Esophagus muscularis mucosa (tissue), 4 donors: ENCODE measurements around the gene TMOD1. TPM values are rescaled to one million over a fixed set of nuclear protein-coding genes. Genes with fewer than 3 reads are reported as not detected.

ENCODE experiments used
- DNase-seq: peaks from one replicate; pipeline ENCODE4 v3.0.0-alpha.2; 2017; ENCODE audit errors: extremely low spot score
- H3K27ac ChIP-seq, 4 donors: fragments of 200-600 bp; sonication (generic); replicated peaks in 1 of 4; 1 replicate in 3 of 4; 2 replicates in 1 of 4; pipeline ENCODE4 v1.5.1; 2016 to 2019; ENCODE audit warnings: mild to moderate bottlenecking in 1 of 4
- H3K27me3 ChIP-seq, 4 donors: fragments of 200-600 bp; sonication (generic); one replicate each; pipeline versions ENCODE4 v1.5.1 to v1.6.0; 2016 to 2019
- H3K36me3 ChIP-seq, 4 donors: fragments of 200-600 bp; sonication (generic); one replicate each; pipeline ENCODE4 v1.5.1; 2016 to 2019
- H3K4me1 ChIP-seq, 4 donors: fragments of 200-600 bp; sonication (generic); one replicate each; pipeline ENCODE4 v1.5.1; 2016 to 2019
- H3K4me3 ChIP-seq, 4 donors: fragments of 200-600 bp; sonication (generic); 1 replicate in 2 of 4; 2 replicates in 2 of 4; pipeline ENCODE4 v1.5.1; 2016 to 2019; ENCODE audit warnings: mild to moderate bottlenecking in 4 of 4, moderate library complexity in 1 of 4
- H3K9me3 ChIP-seq, 4 donors: fragments of 200-600 bp; sonication (generic); 1 replicate in 3 of 4; 2 replicates in 1 of 4; pipeline ENCODE4 v1.5.1; 2016 to 2019
- EP300 ChIP-seq: sonication (generic); formaldehyde crosslinking; IDR thresholded peaks from one replicate; pipeline ENCODE4 v1.6.1; 2017; ENCODE audit warnings: antibody characterized with exemption
- POLR2A ChIP-seq: fragments of 450-650 bp; IDR thresholded peaks from one replicate; pipeline ENCODE4 v1.6.1; 2017; ENCODE audit warnings: antibody characterized with exemption, moderate library complexity, mild to moderate bottlenecking, low read depth
- POLR2AphosphoS5 ChIP-seq, 2 donors: sonication (generic); formaldehyde crosslinking; IDR thresholded peaks; one replicate each; pipeline ENCODE4 v1.6.1; 2017; ENCODE audit warnings: antibody characterized with exemption in 2 of 2
- WGBS: methylation state at CpG from one replicate; pipeline ENCODE4 v1.1.5; 2018; 5-methylcytosine and 5-hydroxymethylcytosine counted together
- intact Hi-C: fragments of 100-400 bp; cut with DNase I; formaldehyde crosslinking; loops from one replicate; pipeline ENCODE4 v1.15.1; 2023
- total RNA-seq, 4 donors: library from RNA; depleted of rRNA; stranded (reverse); fragments of >200 nt; gene quantifications; one replicate each; pipeline versions ENCODE4 v1.1.0 to v1.2.1, GENCODE V29; 2016
- TF ChIP-seq, protein P1 (sequence below), 3 experiments: fragments of 200-600 bp in 2 of 3; fragments of 450-650 bp in 1 of 3; sonication (generic) in 2 of 3; IDR thresholded peaks; one replicate each; pipeline ENCODE4 v1.5.1; 2017 to 2019; ENCODE audit warnings: antibody characterized with exemption in 3 of 3, mild to moderate bottlenecking in 2 of 3, moderate library complexity in 1 of 3

The TMOD1 gene
- total RNA-seq, 4 donors from 2014 or later, result 68.4 to 97.6 (median 71.6) TPM

DNA sequence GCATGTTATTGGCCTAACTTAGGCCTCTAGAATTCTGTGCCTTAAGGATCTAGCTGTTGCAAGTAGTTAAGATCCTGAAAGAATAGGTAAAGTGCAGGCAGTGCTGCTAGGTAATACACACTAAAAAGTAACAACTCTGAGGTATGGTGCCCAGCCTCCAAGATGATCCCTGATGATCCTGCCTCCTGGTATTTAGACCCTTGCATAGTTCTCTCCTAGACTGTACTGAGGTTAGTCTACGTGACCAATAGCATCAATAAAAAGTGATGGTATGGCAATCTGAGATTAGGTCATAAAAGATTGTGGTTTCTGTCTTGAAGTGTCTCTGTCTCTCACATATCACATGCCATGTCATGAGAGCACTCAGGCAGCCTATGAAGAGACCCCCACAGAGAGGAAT is 122.5 kb downstream of the TMOD1 start:
- H3K4me1 ChIP-seq, result peaks cover 9 to 22% (median 20%) of the 10 kb centered on the region in 4 donors
- H3K36me3 ChIP-seq, result peaks cover 0 to 61% (median 31%) of the 10 kb centered on the region in 4 donors
- H3K9me3 ChIP-seq, result no peaks in the 10 kb centered on the region
- DNase-seq, result no peak
- no peak for TF ChIP-seq EP300
- TF ChIP-seq POLR2A, result no peak
- no peak for TF ChIP-seq POLR2AphosphoS5 (IDR thresholded peaks at IDR 0.05)
- TF ChIP-seq, protein P1, sequence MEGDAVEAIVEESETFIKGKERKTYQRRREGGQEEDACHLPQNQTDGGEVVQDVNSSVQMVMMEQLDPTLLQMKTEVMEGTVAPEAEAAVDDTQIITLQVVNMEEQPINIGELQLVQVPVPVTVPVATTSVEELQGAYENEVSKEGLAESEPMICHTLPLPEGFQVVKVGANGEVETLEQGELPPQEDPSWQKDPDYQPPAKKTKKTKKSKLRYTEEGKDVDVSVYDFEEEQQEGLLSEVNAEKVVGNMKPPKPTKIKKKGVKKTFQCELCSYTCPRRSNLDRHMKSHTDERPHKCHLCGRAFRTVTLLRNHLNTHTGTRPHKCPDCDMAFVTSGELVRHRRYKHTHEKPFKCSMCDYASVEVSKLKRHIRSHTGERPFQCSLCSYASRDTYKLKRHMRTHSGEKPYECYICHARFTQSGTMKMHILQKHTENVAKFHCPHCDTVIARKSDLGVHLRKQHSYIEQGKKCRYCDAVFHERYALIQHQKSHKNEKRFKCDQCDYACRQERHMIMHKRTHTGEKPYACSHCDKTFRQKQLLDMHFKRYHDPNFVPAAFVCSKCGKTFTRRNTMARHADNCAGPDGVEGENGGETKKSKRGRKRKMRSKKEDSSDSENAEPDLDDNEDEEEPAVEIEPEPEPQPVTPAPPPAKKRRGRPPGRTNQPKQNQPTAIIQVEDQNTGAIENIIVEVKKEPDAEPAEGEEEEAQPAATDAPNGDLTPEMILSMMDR (IDR thresholded peaks at IDR 0.05), result no peak
- H3K27me3 ChIP-seq, result no peaks in the 10 kb centered on the region
- 100% methylated on average over 1 of the region's 1 CpG for WGBS
- intact Hi-C loops, result no loop called here
- no peak overlapping the region for H3K4me3 ChIP-seq
- no peak overlapping the region for H3K27ac ChIP-seq

DNA sequence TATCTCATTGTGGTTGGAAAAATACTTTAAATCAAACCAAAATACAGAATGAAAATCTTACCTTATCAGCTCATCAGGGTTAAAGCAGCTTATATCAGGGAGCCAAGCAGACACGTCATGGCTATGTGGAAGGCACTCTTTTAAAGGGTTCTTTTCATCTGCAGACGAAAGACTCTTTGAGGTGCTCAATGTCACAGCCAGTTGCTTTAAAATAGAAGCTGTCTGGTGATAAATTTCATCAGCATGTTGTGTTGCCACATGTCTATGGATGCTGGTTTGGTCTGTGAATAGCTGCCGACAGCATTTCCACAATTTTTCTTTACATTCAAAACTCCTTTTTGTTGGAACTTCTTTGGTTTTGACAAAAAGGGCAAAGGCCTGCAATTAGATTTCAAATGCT is 124.2 kb downstream of the TMOD1 start:
- intact Hi-C loops, result no loop called here
- Histone ChIP-seq H3K4me3 (no peak overlapping the region), H3K4me1 (peaks cover 10 to 34% (median 24%) of the 10 kb centered on the region in 4 donors), H3K27me3 (no peaks in the 10 kb centered on the region), H3K27ac (no peak overlapping the region), H3K9me3 (no peaks in the 10 kb centered on the region), H3K36me3 (peaks cover 0 to 51% (median 28%) of the 10 kb centered on the region in 4 donors)
- TF ChIP-seq, protein P1 (IDR thresholded peaks at IDR 0.05), result no peak
- TF ChIP-seq POLR2AphosphoS5 (IDR thresholded peaks at IDR 0.05), result no peak
- no peak for TF ChIP-seq POLR2A
- no peak for TF ChIP-seq EP300
- no peak for DNase-seq
- 63% methylated on average over 3 of the region's 3 CpGs for WGBS

- TF ChIP-seq POLR2A (no peak), EP300 (no peak), POLR2AphosphoS5 (IDR thresholded peaks at IDR 0.05) (no peak)
- TF ChIP-seq, protein P1 (IDR thresholded peaks at IDR 0.05), result no peak
- Histone ChIP-seq H3K9me3 (no peaks in the 10 kb centered on the region), H3K36me3 (peaks cover 0 to 32% (median 14%) of the 10 kb centered on the region in 4 donors), H3K27ac (peak overlapping the region in 3 of 4 donors; percentile 2 to 53 (median 38)), H3K27me3 (no peaks in the 10 kb centered on the region), H3K4me3 (peak overlapping the region in 2 of 4 donors; percentile 14 to 15), H3K4me1 (peaks cover 20 to 49% (median 39%) of the 10 kb centered on the region in 4 donors)
- no peak for DNase-seq
- whole genome bisulfite sequencing, result 51% methylated on average over 5 of the region's 5 CpGs
- intact Hi-C loops, result no loop called here
Measured at GRCh38 chr9:97627624-97628023, 126.2 kb downstream of the TMOD1 start.

GRCh38 chr9:97628668-97629067 is 127.2 kb downstream of the TMOD1 start:
- no peak for DNase-seq
- Histone ChIP-seq H3K9me3 (no peaks in the 10 kb centered on the region), H3K27ac (no peak overlapping the region), H3K27me3 (no peaks in the 10 kb centered on the region), H3K4me1 (peaks cover 20 to 49% (median 39%) of the 10 kb centered on the region in 4 donors), H3K4me3 (no peak overlapping the region), H3K36me3 (peaks cover 0 to 22% (median 13%) of the 10 kb centered on the region in 4 donors)
- no peak for TF ChIP-seq POLR2A
- TF ChIP-seq, protein P1 (IDR thresholded peaks at IDR 0.05), result no peak
- TF ChIP-seq POLR2AphosphoS5 (IDR thresholded peaks at IDR 0.05), result no peak
- TF ChIP-seq EP300, result no peak
- WGBS, result 86% methylated on average over 3 of the region's 3 CpGs
- intact Hi-C loops, result no loop called here

DNA sequence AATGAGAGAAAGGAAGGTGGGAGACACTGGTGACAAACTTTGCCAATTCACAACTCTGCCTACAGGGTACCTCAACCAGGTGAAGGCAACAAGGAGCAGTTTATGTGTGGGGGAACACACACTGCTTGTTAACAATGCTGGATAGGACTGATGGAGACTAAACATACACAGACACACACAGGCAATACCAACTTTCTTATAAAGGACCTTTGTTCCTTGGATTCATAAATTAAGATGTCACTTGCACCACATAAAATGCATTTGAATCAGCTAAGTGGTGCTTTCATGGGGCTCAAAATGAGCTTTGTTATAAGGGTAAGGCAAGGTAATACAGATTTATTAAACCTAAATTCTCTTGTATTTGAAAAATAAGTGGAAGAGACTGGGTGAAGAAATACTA is 127.7 kb downstream of the TMOD1 start:
- no peak for DNase-seq
- no peak overlapping the region for H3K4me3 ChIP-seq
- H3K4me1 ChIP-seq, result peaks cover 20 to 50% (median 40%) of the 10 kb centered on the region in 4 donors
- peaks cover 0 to 17% (median 10%) of the 10 kb centered on the region in 4 donors for H3K36me3 ChIP-seq
- TF ChIP-seq EP300 (no peak), POLR2AphosphoS5 (IDR thresholded peaks at IDR 0.05) (no peak), POLR2A (no peak)
- TF ChIP-seq, protein P1 (IDR thresholded peaks at IDR 0.05), result no peak
- no peaks in the 10 kb centered on the region for H3K9me3 ChIP-seq
- intact Hi-C loops, result no loop called here
- H3K27me3 ChIP-seq, result no peaks in the 10 kb centered on the region
- H3K27ac ChIP-seq, result no peak overlapping the region
